ENCODE measurements around the gene ECHDC3.
"Not testable (repeated sequence)": the region's sequence is repeated elsewhere in the genome, so short reads cannot be mapped to it uniquely, and the experiment has no call there.

Gene ECHDC3

GRCh38 chr10:11742009-11742778 lies at the start of gene ECHDC3:
TSS of gene ECHDC3 (plus strand) at chr10:11742382. CDS start at chr10:11742577, 195 bp downstream.
- DNase-seq: peak; percentile 35

- DNase-seq: no peak
These were observed 48.8 kb upstream of the ECHDC3 start for GRCh38 chr10:11693376-11693775.

- DNase-seq: no peak
These were observed 46.4 kb upstream of the ECHDC3 start for GRCh38 chr10:11695779-11696178.

- no peak for DNase-seq
These were observed 44.3 kb upstream of the ECHDC3 start for GRCh38 chr10:11697718-11698527.

GRCh38 chr10:11698691-11699549 lies 43.3 kb upstream of the ECHDC3 start:
- DNase-seq: no peak

- no peak for DNase-seq
These were observed 42.6 kb upstream of the ECHDC3 start for GRCh38 chr10:11699550-11700097.

- DNase-seq: no peak
These were observed 41.6 kb upstream of the ECHDC3 start for GRCh38 chr10:11700539-11700938.

- no peak for DNase-seq
These were observed 40.6 kb upstream of the ECHDC3 start for GRCh38 chr10:11701451-11702095.

- no peak for DNase-seq
These were observed 39.9 kb upstream of the ECHDC3 start for GRCh38 chr10:11702264-11702663.

GRCh38 chr10:11704092-11704491 lies 38.1 kb upstream of the ECHDC3 start:
- DNase-seq: no peak

GRCh38 chr10:11705722-11706121 lies 36.5 kb upstream of the ECHDC3 start:
- no peak for DNase-seq

GRCh38 chr10:11706895-11707567 lies 35.2 kb upstream of the ECHDC3 start:
- no peak for DNase-seq

- DNase-seq: no peak
These were observed 34.4 kb upstream of the ECHDC3 start for GRCh38 chr10:11707624-11708350.

GRCh38 chr10:11708801-11709200 lies 33.4 kb upstream of the ECHDC3 start:
- DNase-seq: not testable (repeated sequence)

- DNase-seq: no peak
These were observed 29.4 kb upstream of the ECHDC3 start for GRCh38 chr10:11712744-11713143.

- DNase-seq: no peak
These were observed 28.9 kb upstream of the ECHDC3 start for GRCh38 chr10:11713186-11713743.

- no peak for DNase-seq
These were observed 28.2 kb upstream of the ECHDC3 start for GRCh38 chr10:11713963-11714362.

GRCh38 chr10:11714750-11715365 lies 27.3 kb upstream of the ECHDC3 start:
- DNase-seq: no peak

GRCh38 chr10:11715815-11716494 lies 26.2 kb upstream of the ECHDC3 start:
- DNase-seq: no peak

GRCh38 chr10:11716686-11717085 lies 25.5 kb upstream of the ECHDC3 start:
- no peak for DNase-seq

Measured in activated naive CD4-positive, alpha-beta T cell treated with Interleukin-2 at 50 U/mL for 16 hours (primary cell).